ENCODE measurements around the gene TECPR1. TPM values are rescaled to one million over a fixed set of nuclear protein-coding genes. Genes with fewer than 3 reads are reported as not detected.

Gene TECPR1
- total and polyA plus RNA-seq, 2 donors (not counting 1 experiment from before 2014, with no cell fraction given), result 20.9 to 52.2 TPM

DNA sequence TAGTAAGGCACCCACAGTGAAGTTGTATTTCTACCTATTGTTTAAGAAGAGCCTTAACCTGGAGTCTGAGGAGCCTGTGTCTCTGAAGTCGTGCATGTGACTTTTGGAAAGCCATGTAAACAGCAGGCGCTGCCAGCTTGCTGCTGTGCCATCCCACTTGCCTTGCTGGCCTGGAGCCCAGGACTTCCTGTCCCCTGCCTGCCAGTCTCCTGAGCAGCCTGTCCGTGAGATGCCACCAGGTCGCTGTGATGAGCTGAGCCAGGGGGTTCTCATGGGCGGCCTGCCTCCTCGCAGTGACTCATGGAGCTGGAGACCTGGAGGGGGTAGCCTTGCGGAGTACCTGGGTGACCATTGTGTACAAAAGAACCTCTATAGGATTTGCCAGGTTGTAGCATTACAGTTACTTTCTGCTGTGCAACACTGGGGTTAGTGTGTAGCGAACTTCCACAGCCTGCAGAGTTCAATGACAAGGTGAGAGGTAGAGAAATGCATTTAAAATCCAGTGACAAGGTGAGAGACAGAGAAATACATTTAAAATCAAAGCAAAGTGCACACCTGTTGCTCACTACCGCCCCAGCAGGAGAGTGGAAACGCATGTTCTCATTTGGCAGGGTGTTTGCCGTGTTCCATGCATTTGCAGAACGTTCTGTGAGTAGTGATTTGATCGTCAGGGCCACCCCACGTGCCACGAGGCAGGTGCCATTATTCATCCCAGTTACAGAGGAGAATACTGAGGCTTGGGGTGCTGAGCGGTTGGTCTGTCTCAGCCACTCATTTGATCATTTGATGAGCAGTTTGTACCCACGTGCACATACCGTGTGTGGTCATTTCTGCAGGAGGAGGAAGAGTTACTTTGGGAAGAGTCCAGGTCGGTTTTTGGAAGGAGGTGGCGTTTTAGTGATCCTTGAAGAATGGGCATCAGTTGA lies 77.4 kb downstream of the TECPR1 start:
- 98% methylated on average over 18 of the region's 20 CpGs for WGBS (ENCODE audit: insufficient coverage)
- ChIA-PET POLR2A (no interaction called here), CTCF (interaction anchor here (1.1 to 1.9 kb wide), 2 partner anchors 68 to 153 kb away, joined by 3 to 4 read pairs; partner anchors contain the start of gene LMTK2)
- no peaks in the 10 kb centered on the region for H3K27me3 Mint-ChIP-seq
- H2AFZ ChIP-seq (ENCODE audit: insufficient read depth, low read depth, low read length, poor library complexity, severe bottlenecking), result no peak overlapping the region
- no peak for DNase-seq
- H3K9me3 ChIP-seq (ENCODE audit: control extremely low read depth in 1 of 3, control insufficient read depth in 2 of 3, insufficient read depth in 1 of 3, low read length in 2 of 3), result no peaks in the 10 kb centered on the region
- H3K27me3 ChIP-seq (replicated peaks in 1 of 4; ENCODE audit: control extremely low read depth in 1 of 4, control insufficient read depth in 3 of 4, insufficient read depth in 4 of 4, low read length in 3 of 4), result no peaks in the 10 kb centered on the region
- no peaks in the 10 kb centered on the region for H3K79me2 ChIP-seq (ENCODE audit: control insufficient read depth, insufficient read depth, low read length)
- H3K4me3 Mint-ChIP-seq, result no peak overlapping the region
- H3K27ac ChIP-seq (ENCODE audit: low read length in 2 of 2), result no peak overlapping the region
- TF ChIP-seq CTCF (IDR thresholded peaks at IDR 0.05) (no peak), EZH2 (IDR thresholded peaks at IDR 0.05; ENCODE audit: borderline replicate concordance, insufficient read depth, low read depth, low read length, poor library complexity, severe bottlenecking) (no peak)
- H3K9me3 Mint-ChIP-seq (ENCODE audit: insufficient read depth), result no peaks in the 10 kb centered on the region
- no peak overlapping the region for H3K27ac Mint-ChIP-seq
- no peak overlapping the region for H3K4me3 ChIP-seq (ENCODE audit: control extremely low read depth in 1 of 5, extremely low read depth in 1 of 5, insufficient read depth in 1 of 5, low read depth in 2 of 5, low read length in 4 of 5)
- H3K9ac ChIP-seq (ENCODE audit: low read length), result no peak overlapping the region
- H4K20me1 ChIP-seq (ENCODE audit: control insufficient read depth, insufficient read depth, low read length, poor library complexity, severe bottlenecking), result peaks cover 3% of the 10 kb centered on the region
- intact Hi-C loops (cut with micrococcal nuclease), result no loop called here
- no peaks in the 10 kb centered on the region for H3K4me1 ChIP-seq (ENCODE audit: control insufficient read depth in 2 of 2, insufficient read depth in 2 of 2, low read length in 2 of 2)
- no peak for ATAC-seq (ENCODE audit: low read depth)
- H3K36me3 ChIP-seq (replicated peaks in 1 of 2; ENCODE audit: control extremely low read depth in 1 of 2, control insufficient read depth in 1 of 2, extremely low read depth in 1 of 2, insufficient read depth in 2 of 2, low read length in 1 of 2), result peaks cover 0 to 5% of the 10 kb centered on the region in 2 experiments
- no peaks in the 10 kb centered on the region for H3K4me1 Mint-ChIP-seq
- no peak overlapping the region for H3K4me2 ChIP-seq (replicated peaks; ENCODE audit: low read depth, low read length, poor library complexity, severe bottlenecking)

- no peaks in the 10 kb centered on the region for H3K9me3 ChIP-seq (ENCODE audit: control extremely low read depth in 1 of 3, control insufficient read depth in 2 of 3, insufficient read depth in 1 of 3, low read length in 2 of 3)
- no peak overlapping the region for H3K9ac ChIP-seq (ENCODE audit: low read length)
- Mint-ChIP-seq H3K4me3 (no peak overlapping the region), H3K27ac (no peak overlapping the region), H3K9me3 (ENCODE audit: insufficient read depth) (no peaks in the 10 kb centered on the region), H3K4me1 (peaks cover 9% of the 10 kb centered on the region), H3K27me3 (peaks cover 2% of the 10 kb centered on the region)
- peaks cover 0 to 6% of the 10 kb centered on the region in 2 donors for H3K4me1 ChIP-seq (ENCODE audit: control insufficient read depth in 2 of 2, insufficient read depth in 2 of 2, low read length in 2 of 2)
- TF ChIP-seq EZH2 (IDR thresholded peaks at IDR 0.05; ENCODE audit: borderline replicate concordance, insufficient read depth, low read depth, low read length, poor library complexity, severe bottlenecking) (no peak), CTCF (IDR thresholded peaks at IDR 0.05) (no peak)
- no peak for DNase-seq
- 99% methylated on average over 20 of the region's 24 CpGs for WGBS (ENCODE audit: insufficient coverage)
- peaks cover 22% of the 10 kb centered on the region for H4K20me1 ChIP-seq (ENCODE audit: control insufficient read depth, insufficient read depth, low read length, poor library complexity, severe bottlenecking)
- POLR2A ChIA-PET, result no interaction called here
- intact Hi-C loops (cut with micrococcal nuclease), result no loop called here
- H3K4me2 ChIP-seq (replicated peaks; ENCODE audit: low read depth, low read length, poor library complexity, severe bottlenecking), result no peak overlapping the region
- H2AFZ ChIP-seq (ENCODE audit: insufficient read depth, low read depth, low read length, poor library complexity, severe bottlenecking), result no peak overlapping the region
- H3K4me3 ChIP-seq (ENCODE audit: control extremely low read depth in 1 of 5, extremely low read depth in 1 of 5, insufficient read depth in 1 of 5, low read depth in 2 of 5, low read length in 4 of 5), result no peak overlapping the region
- H3K36me3 ChIP-seq (replicated peaks in 1 of 2; ENCODE audit: control extremely low read depth in 1 of 2, control insufficient read depth in 1 of 2, extremely low read depth in 1 of 2, insufficient read depth in 2 of 2, low read length in 1 of 2), result peaks cover 0 to 5% of the 10 kb centered on the region in 2 experiments
- no peak for ATAC-seq (ENCODE audit: low read depth)
- no peak overlapping the region for H3K27ac ChIP-seq (ENCODE audit: low read length in 2 of 2)
- CTCF ChIA-PET, result interaction anchor here (1.3 to 11.3 kb wide), 2 partner anchors 65 to 149 kb away, joined by 3 to 383 read pairs; no protein-coding TSS in a partner anchor
- H3K79me2 ChIP-seq (ENCODE audit: control insufficient read depth, insufficient read depth, low read length), result no peaks in the 10 kb centered on the region
- no peaks in the 10 kb centered on the region for H3K27me3 ChIP-seq (replicated peaks in 1 of 4; ENCODE audit: control extremely low read depth in 1 of 4, control insufficient read depth in 3 of 4, insufficient read depth in 4 of 4, low read length in 3 of 4)
Observed at GRCh38 chr7:98171449-98171848, 80.6 kb downstream of the TECPR1 start.

All from B cell (primary cell).